Adipocyte (in vitro differentiated cells): ENCODE results near the gene NR2F1-AS1.
"Not testable (repeated sequence)": the region's sequence is repeated elsewhere in the genome, so short reads cannot be mapped to it uniquely, and the experiment has no call there.

Experiments
- DNase-seq: peaks from one replicate; pipeline ENCODE4 v3.0.0-alpha.2; 2015; ENCODE audit warnings: low read depth
- H3K27me3 ChIP-seq: replicated peaks from 2 replicates; pipeline ENCODE4 v1.7.0; 2013; ENCODE audit warnings: mild to moderate bottlenecking, low read length, moderate library complexity; ENCODE audit not compliant: control insufficient read depth, insufficient read depth
- H3K36me3 ChIP-seq: 2 replicates; pipeline ENCODE4 v1.7.0; 2013; ENCODE audit warnings: low read length, mild to moderate bottlenecking, moderate library complexity; ENCODE audit not compliant: control insufficient read depth, insufficient read depth, severe bottlenecking
- H3K4me1 ChIP-seq: 2 replicates; pipeline ENCODE4 v1.7.0; 2013; ENCODE audit warnings: mild to moderate bottlenecking, low read length, moderate library complexity; ENCODE audit not compliant: control insufficient read depth, insufficient read depth
- H3K4me3 ChIP-seq: 2 replicates; pipeline ENCODE4 v1.7.0; 2013; ENCODE audit warnings: mild to moderate bottlenecking, low read length, moderate library complexity
- H3K9ac ChIP-seq: 2 replicates; pipeline ENCODE4 v1.7.0; 2013; ENCODE audit warnings: mild to moderate bottlenecking, low read length, moderate library complexity
- H3K9me3 ChIP-seq: 2 replicates; pipeline ENCODE4 v1.7.0; 2013; ENCODE audit warnings: mild to moderate bottlenecking, low read length, moderate library complexity; ENCODE audit not compliant: control insufficient read depth

NR2F1-AS1 gene

DNA sequence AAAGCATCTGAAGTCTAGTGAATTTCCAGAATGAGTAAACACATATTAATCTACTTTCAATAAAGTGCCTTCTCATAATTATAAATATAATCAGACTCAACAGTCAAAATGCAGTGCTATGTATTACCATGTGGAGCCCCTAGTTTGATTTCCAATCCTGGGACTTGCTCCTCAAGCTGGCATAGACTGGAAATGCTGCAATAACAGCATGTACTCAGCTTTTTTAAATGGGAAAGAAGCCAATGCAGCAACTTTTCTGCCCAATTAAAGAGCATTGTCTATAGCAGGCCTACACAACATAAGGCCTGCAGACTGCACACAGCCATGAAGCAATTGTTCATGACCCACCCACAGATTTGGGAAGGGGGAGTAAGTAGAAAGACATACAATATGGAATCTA lies 103.2 kb downstream of the NR2F1-AS1 start:
- H3K9ac ChIP-seq: no peak overlapping the region
- H3K4me1 ChIP-seq: no peaks in the 10 kb centered on the region
- no peaks in the 10 kb centered on the region for H3K27me3 ChIP-seq
- DNase-seq: peak; percentile 27
- no peak overlapping the region for H3K4me3 ChIP-seq
- H3K9me3 ChIP-seq: peaks cover 25% of the 10 kb centered on the region
- no peaks in the 10 kb centered on the region for H3K36me3 ChIP-seq

DNA sequence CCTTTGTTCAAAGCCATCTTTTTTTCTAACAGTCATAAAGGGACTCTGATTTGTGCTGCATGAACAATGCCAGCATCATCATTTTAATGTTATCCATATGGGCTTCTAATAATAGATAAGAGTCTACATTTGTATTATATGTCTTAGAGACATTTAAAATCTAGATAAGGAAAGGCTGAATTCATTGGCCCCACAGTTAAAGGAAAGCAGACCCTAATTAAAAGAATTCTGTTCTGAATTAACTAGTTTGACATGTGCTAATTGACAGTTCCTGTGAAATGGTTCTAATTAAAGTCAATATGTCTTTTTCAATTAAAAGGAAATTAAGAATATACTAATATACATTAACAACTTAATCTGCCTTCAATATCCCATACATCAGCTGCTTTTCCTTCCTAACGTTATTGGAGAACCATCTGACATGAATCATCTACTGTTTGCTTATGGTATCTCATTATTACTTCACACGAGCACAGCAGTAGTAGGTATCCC lies 104.7 kb downstream of the NR2F1-AS1 start:
- peak; percentile 26 for DNase-seq
- no peaks in the 10 kb centered on the region for H3K27me3 ChIP-seq
- no peaks in the 10 kb centered on the region for H3K4me1 ChIP-seq
- no peaks in the 10 kb centered on the region for H3K36me3 ChIP-seq
- no peak overlapping the region for H3K9ac ChIP-seq
- peaks cover 25% of the 10 kb centered on the region for H3K9me3 ChIP-seq
- H3K4me3 ChIP-seq: no peak overlapping the region

DNA sequence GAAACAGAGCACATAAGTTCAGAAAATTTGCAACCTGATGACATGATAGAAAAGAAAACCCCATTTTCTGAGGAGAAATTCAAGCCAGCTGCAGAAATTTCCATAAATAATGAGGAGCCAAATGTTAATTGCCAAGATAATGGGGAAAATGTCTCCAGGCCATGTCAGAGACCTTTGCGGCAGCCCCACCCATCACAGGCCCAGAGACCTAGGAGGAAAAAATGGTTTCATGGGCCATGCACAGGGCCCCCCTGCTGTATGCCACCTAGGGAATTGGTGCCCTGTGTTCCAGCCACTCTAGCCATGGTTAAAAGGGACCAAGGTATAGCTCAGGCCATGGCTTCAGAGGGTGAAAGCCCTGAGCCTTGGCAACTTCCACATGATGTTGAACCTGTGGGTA lies 118.1 kb downstream of the NR2F1-AS1 start:
- no peak for DNase-seq
- H3K9ac ChIP-seq: no peak overlapping the region
- H3K4me3 ChIP-seq: no peak overlapping the region
- no peaks in the 10 kb centered on the region for H3K9me3 ChIP-seq
- H3K27me3 ChIP-seq: no peaks in the 10 kb centered on the region
- H3K36me3 ChIP-seq: no peaks in the 10 kb centered on the region
- H3K4me1 ChIP-seq: peaks cover 7% of the 10 kb centered on the region

DNA sequence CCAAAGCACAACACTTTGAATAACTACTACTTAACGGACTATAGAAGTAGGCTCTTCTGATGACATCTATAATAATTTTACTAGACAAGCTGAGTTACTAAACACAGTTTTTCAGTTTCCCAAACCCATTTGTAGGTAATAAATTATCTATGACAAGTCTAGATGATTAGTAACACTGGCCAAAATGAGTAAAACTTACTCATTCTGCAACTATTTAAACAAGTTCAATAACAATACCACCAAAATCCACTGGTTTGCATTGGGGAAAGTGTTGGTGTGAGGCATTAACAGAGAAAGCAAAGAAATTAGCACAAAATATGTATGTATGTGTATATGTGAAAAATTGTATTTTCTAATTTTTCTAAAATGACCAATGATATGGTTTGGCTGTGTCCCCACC lies 119.3 kb downstream of the NR2F1-AS1 start:
- no peaks in the 10 kb centered on the region for H3K27me3 ChIP-seq
- H3K4me3 ChIP-seq: no peak overlapping the region
- H3K9ac ChIP-seq: no peak overlapping the region
- peaks cover 7% of the 10 kb centered on the region for H3K4me1 ChIP-seq
- H3K9me3 ChIP-seq: no peaks in the 10 kb centered on the region
- DNase-seq: no peak
- H3K36me3 ChIP-seq: no peaks in the 10 kb centered on the region

DNA sequence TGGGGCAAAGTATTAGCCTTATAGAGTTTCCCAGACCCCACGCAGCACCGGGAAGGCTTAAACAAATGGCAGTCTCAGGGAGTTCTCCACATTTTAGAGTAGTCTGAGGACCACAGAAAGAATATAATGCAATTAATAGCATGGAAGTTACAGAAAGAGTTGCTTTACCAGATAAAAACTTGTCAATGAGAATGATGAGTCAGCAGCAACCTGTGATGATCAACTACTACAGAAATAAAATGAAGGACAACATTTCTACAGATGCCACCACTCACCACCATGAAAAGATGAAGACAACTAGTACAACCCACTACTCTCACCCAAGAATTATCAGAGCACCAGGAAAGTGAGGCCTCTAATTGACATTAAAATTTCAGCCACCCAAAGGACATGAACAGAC lies 120.7 kb downstream of the NR2F1-AS1 start:
- no peak overlapping the region for H3K4me3 ChIP-seq
- H3K36me3 ChIP-seq: no peaks in the 10 kb centered on the region
- no peak overlapping the region for H3K9ac ChIP-seq
- no peak for DNase-seq
- H3K9me3 ChIP-seq: no peaks in the 10 kb centered on the region
- H3K27me3 ChIP-seq: no peaks in the 10 kb centered on the region
- peaks cover 7% of the 10 kb centered on the region for H3K4me1 ChIP-seq

DNA sequence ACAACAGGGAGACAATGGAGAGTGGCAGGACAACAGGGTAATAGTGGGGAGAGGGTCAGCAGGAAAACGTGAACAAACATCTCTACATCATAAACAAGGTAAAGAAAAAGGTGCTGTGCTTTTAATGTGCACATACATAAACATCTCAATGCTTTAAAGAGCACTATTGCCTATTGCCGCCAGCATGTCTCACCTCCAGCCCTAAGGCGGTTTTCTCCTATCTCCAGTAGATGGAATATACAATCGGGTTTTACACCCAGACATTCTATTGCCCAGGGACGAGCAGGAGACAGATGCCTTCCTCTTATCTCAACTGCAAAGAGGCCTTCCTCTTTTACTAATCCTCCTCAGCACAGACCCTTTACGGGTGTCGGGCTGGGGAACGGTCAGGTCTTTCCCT lies 124.2 kb downstream of the NR2F1-AS1 start:
- not testable (repeated sequence) for H3K36me3 ChIP-seq, H3K9me3 ChIP-seq, H3K9ac ChIP-seq, H3K4me3 ChIP-seq, H3K4me1 ChIP-seq, DNase-seq, H3K27me3 ChIP-seq

DNA sequence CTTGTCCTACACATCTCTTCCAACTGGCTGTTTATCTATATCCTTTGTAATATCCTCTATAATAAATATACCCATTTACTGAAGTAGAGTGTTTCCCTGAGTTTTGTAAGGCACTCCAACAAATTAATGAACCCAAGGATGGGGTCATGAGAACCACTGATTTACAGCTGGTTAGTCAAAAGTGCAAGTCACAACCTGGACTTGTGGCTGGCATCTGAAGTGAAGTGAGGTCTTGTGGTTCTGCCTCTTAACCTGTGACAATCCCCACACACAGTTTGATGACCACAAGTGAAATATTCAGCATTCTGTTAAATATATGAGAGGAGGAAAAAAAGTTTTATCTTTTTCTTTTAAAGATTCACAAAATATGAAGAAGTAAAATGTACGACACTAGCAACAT lies 126.1 kb downstream of the NR2F1-AS1 start:
- DNase-seq: no peak
- Histone ChIP-seq H3K9me3 (no peaks in the 10 kb centered on the region), H3K27me3 (no peaks in the 10 kb centered on the region), H3K4me3 (no peak overlapping the region), H3K4me1 (no peaks in the 10 kb centered on the region), H3K36me3 (no peaks in the 10 kb centered on the region), H3K9ac (no peak overlapping the region)

DNA sequence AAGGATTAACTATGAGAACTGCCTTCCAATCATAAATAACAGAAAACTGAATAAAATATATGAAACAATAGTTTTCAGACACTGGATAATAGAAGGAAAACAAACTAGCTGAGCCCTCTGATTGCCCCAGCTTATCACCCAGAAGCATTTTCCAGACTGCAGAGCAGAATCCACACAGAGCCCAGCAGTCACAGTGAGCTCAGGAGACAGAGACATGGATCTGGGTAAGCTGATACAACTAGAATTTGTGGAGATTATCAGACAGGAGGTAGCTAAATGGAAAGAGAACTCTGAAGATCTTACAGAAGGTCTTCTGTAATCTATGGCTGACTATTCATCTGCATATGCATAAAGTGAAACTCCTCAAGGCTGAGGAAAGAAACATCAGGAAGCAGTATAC lies 128.8 kb downstream of the NR2F1-AS1 start:
- Histone ChIP-seq H3K4me3 (no peak overlapping the region), H3K27me3 (no peaks in the 10 kb centered on the region), H3K9me3 (no peaks in the 10 kb centered on the region), H3K9ac (no peak overlapping the region), H3K36me3 (no peaks in the 10 kb centered on the region), H3K4me1 (no peaks in the 10 kb centered on the region)
- DNase-seq: peak; percentile 7

DNA sequence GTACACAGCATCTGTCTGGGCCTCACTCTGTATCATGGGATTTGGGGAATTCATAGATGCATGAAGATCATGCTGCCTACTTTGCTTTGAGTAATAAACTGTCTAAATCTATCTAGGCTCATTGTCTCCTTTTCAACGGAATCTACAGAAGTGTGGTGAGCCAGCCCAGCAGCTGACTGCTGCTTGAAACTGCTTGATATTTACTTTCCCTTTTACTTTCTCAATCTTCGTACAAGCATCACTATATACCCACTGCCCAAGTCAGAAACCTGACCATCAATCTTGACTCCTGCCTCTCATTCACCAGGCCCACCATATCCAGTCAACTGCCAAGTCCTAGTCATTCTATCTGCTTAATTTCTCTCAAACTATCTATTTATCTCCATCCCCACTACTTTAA lies 142.9 kb downstream of the NR2F1-AS1 start:
- no peak overlapping the region for H3K4me3 ChIP-seq
- H3K9me3 ChIP-seq: no peaks in the 10 kb centered on the region
- H3K27me3 ChIP-seq: no peaks in the 10 kb centered on the region
- DNase-seq: no peak
- no peak overlapping the region for H3K9ac ChIP-seq
- no peaks in the 10 kb centered on the region for H3K4me1 ChIP-seq
- no peaks in the 10 kb centered on the region for H3K36me3 ChIP-seq

DNA sequence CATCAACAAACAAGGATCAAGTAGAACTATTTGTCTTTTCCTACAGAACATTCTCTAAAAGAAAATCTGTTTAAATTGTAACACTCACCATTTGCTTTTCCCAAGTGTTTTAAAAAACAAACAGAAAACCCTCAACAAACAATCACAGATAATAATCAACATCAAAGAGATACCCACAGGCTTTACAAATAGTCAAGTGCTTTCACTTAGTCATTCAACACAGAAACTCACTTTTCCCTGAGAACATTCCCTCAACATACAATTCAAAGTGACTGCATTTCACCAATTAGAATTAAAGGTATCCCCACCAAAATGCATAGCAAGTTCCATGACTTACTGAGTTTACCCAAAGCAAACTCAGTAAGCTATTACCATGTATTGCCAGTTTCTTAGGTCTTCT lies 144.9 kb downstream of the NR2F1-AS1 start:
- no peaks in the 10 kb centered on the region for H3K4me1 ChIP-seq
- H3K9me3 ChIP-seq: no peaks in the 10 kb centered on the region
- H3K9ac ChIP-seq: no peak overlapping the region
- no peaks in the 10 kb centered on the region for H3K36me3 ChIP-seq
- DNase-seq: no peak
- no peaks in the 10 kb centered on the region for H3K27me3 ChIP-seq
- H3K4me3 ChIP-seq: no peak overlapping the region

DNA sequence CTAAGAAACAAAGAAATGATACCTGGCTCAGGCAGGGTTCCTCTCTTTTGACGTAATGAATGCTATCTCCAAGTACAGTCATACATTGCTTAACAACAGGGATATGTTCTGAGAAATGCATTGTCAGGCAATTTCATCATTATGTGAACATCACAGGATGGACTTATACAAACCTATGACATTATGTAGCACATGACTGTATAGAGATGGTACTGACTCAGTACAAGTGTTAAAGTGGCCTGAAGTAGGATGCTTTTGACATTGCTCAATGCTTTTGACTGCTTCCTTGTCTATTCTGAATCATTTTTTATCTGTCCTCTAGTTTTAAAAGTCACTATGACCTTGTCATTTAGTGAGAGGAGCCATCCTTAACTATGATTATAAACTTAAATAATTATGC lies 147.6 kb downstream of the NR2F1-AS1 start:
- peak; percentile 47 for DNase-seq
- no peaks in the 10 kb centered on the region for H3K4me1 ChIP-seq
- no peaks in the 10 kb centered on the region for H3K36me3 ChIP-seq
- H3K27me3 ChIP-seq: no peaks in the 10 kb centered on the region
- no peaks in the 10 kb centered on the region for H3K9me3 ChIP-seq
- no peak overlapping the region for H3K9ac ChIP-seq
- H3K4me3 ChIP-seq: no peak overlapping the region

DNA sequence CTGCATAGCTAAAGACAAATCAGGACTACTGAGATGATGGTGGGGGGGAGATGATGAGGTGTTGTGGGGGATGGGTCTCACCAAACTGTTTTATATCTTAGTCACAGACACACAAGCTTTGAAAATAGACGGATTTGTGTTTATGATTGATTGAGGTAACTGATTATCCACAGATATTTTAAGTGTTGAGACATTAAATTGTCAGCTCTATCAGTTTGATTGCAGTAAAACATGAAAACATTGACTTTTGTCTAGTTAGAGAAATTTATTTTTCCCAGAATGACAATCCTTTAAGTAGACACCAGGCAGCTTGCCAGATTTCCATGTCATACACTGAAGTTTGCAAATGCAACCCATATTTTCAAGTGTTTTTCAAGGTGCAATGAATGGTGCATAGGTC lies 149.8 kb downstream of the NR2F1-AS1 start:
- H3K4me3 ChIP-seq: no peak overlapping the region
- no peaks in the 10 kb centered on the region for H3K36me3 ChIP-seq
- H3K9ac ChIP-seq: no peak overlapping the region
- no peaks in the 10 kb centered on the region for H3K9me3 ChIP-seq
- no peaks in the 10 kb centered on the region for H3K27me3 ChIP-seq
- DNase-seq: no peak
- H3K4me1 ChIP-seq: no peaks in the 10 kb centered on the region
